ENCODE data around the gene ATP10B. TPM values are rescaled to one million over a fixed set of nuclear protein-coding genes. Genes with fewer than 3 reads are reported as not detected.

The ATP10B gene
- total RNA-seq, 1 experiment from 2014 or later, result 0.11 TPM

DNA sequence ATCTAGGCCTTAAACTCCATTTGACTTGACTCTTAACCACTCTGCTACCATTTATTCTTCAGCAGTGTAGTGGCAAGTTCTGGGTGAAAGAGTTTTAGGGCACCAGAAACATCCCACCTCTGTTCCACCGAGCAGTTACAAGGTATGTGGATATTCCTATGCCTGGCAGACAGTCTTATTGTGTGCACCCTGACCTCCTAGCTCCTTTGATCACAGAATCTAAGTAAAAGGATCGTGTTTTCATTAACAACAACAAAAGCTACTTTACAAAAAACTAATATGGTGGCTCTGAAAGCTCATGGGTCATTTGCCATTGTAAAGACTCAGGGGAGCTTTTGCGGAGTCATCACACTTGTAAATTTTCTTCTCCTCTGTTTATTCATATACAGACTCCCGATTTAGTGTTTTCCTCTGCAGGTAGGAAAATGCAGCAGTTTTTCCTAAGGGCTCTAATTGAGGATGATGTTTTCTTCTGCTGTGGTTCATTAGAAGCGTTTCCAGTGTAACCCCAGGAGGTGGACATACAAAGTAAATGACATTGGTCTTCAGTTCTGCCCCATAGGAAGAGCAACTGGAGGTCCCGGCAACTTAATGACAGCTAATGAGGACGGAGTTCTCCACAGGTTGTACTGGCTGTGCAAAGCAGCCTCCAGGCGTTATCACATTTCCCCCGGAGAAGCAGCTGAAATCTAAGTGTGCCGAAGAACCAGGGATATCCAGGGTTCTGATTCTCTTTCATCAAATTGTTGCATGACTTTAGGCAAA lies 78.2 kb downstream of the ATP10B start:
- H3K27ac Mint-ChIP-seq, result peak overlapping the region; percentile 28; the same call in 1 of the 2 replicates
- TF ChIP-seq, protein P1, sequence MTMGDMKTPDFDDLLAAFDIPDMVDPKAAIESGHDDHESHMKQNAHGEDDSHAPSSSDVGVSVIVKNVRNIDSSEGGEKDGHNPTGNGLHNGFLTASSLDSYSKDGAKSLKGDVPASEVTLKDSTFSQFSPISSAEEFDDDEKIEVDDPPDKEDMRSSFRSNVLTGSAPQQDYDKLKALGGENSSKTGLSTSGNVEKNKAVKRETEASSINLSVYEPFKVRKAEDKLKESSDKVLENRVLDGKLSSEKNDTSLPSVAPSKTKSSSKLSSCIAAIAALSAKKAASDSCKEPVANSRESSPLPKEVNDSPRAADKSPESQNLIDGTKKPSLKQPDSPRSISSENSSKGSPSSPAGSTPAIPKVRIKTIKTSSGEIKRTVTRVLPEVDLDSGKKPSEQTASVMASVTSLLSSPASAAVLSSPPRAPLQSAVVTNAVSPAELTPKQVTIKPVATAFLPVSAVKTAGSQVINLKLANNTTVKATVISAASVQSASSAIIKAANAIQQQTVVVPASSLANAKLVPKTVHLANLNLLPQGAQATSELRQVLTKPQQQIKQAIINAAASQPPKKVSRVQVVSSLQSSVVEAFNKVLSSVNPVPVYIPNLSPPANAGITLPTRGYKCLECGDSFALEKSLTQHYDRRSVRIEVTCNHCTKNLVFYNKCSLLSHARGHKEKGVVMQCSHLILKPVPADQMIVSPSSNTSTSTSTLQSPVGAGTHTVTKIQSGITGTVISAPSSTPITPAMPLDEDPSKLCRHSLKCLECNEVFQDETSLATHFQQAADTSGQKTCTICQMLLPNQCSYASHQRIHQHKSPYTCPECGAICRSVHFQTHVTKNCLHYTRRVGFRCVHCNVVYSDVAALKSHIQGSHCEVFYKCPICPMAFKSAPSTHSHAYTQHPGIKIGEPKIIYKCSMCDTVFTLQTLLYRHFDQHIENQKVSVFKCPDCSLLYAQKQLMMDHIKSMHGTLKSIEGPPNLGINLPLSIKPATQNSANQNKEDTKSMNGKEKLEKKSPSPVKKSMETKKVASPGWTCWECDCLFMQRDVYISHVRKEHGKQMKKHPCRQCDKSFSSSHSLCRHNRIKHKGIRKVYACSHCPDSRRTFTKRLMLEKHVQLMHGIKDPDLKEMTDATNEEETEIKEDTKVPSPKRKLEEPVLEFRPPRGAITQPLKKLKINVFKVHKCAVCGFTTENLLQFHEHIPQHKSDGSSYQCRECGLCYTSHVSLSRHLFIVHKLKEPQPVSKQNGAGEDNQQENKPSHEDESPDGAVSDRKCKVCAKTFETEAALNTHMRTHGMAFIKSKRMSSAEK (CRISPR knock-in tag; IDR thresholded peaks at IDR 0.05; ENCODE audit: borderline replicate concordance), result no peak
- TF ChIP-seq, protein P2, sequence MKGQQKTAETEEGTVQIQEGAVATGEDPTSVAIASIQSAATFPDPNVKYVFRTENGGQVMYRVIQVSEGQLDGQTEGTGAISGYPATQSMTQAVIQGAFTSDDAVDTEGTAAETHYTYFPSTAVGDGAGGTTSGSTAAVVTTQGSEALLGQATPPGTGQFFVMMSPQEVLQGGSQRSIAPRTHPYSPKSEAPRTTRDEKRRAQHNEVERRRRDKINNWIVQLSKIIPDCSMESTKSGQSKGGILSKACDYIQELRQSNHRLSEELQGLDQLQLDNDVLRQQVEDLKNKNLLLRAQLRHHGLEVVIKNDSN (CRISPR knock-in tag; IDR thresholded peaks at IDR 0.05), result no peak
- TF ChIP-seq NR1H2 (CRISPR knock-in tag; IDR thresholded peaks at IDR 0.05) (no peak), GABPB1 (CRISPR knock-in tag; IDR thresholded peaks at IDR 0.05) (no peak), NR2C2 (CRISPR knock-in tag; IDR thresholded peaks at IDR 0.05) (no peak), FOXP1 (CRISPR knock-in tag; IDR thresholded peaks at IDR 0.05; ENCODE audit: borderline replicate concordance) (no peak)
- TF ChIP-seq, protein P3, sequence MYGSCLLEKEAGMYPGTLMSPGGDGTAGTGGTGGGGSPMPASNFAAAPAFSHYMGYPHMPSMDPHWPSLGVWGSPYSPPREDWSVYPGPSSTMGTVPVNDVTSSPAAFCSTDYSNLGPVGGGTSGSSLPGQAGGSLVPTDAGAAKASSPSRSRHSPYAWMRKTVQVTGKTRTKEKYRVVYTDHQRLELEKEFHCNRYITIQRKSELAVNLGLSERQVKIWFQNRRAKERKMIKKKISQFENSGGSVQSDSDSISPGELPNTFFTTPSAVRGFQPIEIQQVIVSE (CRISPR knock-in tag; IDR thresholded peaks at IDR 0.05; ENCODE audit: borderline replicate concordance), result no peak
- TF ChIP-seq, protein P4, sequence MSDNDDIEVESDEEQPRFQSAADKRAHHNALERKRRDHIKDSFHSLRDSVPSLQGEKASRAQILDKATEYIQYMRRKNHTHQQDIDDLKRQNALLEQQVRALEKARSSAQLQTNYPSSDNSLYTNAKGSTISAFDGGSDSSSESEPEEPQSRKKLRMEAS (CRISPR knock-in tag; IDR thresholded peaks at IDR 0.05), result no peak
- TF ChIP-seq, protein P5, sequence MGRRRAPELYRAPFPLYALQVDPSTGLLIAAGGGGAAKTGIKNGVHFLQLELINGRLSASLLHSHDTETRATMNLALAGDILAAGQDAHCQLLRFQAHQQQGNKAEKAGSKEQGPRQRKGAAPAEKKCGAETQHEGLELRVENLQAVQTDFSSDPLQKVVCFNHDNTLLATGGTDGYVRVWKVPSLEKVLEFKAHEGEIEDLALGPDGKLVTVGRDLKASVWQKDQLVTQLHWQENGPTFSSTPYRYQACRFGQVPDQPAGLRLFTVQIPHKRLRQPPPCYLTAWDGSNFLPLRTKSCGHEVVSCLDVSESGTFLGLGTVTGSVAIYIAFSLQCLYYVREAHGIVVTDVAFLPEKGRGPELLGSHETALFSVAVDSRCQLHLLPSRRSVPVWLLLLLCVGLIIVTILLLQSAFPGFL (CRISPR knock-in tag; IDR thresholded peaks at IDR 0.05; ENCODE audit: borderline replicate concordance), result no peak
- TF ChIP-seq, protein P6, sequence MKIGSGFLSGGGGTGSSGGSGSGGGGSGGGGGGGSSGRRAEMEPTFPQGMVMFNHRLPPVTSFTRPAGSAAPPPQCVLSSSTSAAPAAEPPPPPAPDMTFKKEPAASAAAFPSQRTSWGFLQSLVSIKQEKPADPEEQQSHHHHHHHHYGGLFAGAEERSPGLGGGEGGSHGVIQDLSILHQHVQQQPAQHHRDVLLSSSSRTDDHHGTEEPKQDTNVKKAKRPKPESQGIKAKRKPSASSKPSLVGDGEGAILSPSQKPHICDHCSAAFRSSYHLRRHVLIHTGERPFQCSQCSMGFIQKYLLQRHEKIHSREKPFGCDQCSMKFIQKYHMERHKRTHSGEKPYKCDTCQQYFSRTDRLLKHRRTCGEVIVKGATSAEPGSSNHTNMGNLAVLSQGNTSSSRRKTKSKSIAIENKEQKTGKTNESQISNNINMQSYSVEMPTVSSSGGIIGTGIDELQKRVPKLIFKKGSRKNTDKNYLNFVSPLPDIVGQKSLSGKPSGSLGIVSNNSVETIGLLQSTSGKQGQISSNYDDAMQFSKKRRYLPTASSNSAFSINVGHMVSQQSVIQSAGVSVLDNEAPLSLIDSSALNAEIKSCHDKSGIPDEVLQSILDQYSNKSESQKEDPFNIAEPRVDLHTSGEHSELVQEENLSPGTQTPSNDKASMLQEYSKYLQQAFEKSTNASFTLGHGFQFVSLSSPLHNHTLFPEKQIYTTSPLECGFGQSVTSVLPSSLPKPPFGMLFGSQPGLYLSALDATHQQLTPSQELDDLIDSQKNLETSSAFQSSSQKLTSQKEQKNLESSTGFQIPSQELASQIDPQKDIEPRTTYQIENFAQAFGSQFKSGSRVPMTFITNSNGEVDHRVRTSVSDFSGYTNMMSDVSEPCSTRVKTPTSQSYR (CRISPR knock-in tag; IDR thresholded peaks at IDR 0.05), result no peak
- TF ChIP-seq, protein P7, sequence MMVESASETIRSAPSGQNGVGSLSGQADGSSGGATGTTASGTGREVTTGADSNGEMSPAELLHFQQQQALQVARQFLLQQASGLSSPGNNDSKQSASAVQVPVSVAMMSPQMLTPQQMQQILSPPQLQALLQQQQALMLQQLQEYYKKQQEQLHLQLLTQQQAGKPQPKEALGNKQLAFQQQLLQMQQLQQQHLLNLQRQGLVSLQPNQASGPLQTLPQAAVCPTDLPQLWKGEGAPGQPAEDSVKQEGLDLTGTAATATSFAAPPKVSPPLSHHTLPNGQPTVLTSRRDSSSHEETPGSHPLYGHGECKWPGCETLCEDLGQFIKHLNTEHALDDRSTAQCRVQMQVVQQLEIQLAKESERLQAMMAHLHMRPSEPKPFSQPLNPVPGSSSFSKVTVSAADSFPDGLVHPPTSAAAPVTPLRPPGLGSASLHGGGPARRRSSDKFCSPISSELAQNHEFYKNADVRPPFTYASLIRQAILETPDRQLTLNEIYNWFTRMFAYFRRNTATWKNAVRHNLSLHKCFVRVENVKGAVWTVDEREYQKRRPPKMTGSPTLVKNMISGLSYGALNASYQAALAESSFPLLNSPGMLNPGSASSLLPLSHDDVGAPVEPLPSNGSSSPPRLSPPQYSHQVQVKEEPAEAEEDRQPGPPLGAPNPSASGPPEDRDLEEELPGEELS (CRISPR knock-in tag; IDR thresholded peaks at IDR 0.05), result no peak
- POLR2A ChIA-PET, result no interaction called here

More for the DNA sequence above, 78.2 kb downstream of the ATP10B start:
- peak; percentile 15; the same call in 1 of the 2 replicates for ATAC-seq
- H3K9me3 Mint-ChIP-seq, result no peaks in the 10 kb centered on the region
- no peak overlapping the region for H3K4me3 Mint-ChIP-seq
- no peaks in the 10 kb centered on the region for H3K36me3 Mint-ChIP-seq
- no peaks in the 10 kb centered on the region for H3K27me3 Mint-ChIP-seq (ENCODE audit: low read depth)
- H3K4me1 Mint-ChIP-seq, result peaks cover 32% of the 10 kb centered on the region
- CTCF ChIA-PET, result interaction anchor here (1.1 kb wide), 1 partner anchor 14 kb away, joined by 5 read pairs; no protein-coding TSS in a partner anchor
- DNase-seq (ENCODE audit: low spot score), result no peak

Data from WTC11 (cell line).